A549 (cell line): ENCODE results near the gene CD81. TPM values are rescaled to one million over a fixed set of nuclear protein-coding genes. Genes with fewer than 3 reads are reported as not detected.

Experiments
- ATAC-seq, 2 experiments: fragments of 200-7000 bp in 1 of 2; fragments of >200 bp in 1 of 2; cut with Nextera tagmentation in 1 of 2; cut with Tn5 transposase in 1 of 2; 3 replicates each; pipeline versions ENCODE4 v1.8.0 to v1.9.1; 2018 to 2020; ENCODE audit warnings: mild to moderate bottlenecking in 1 of 2, moderate library complexity in 1 of 2
- CTCF ChIA-PET: fragments of 300-600 bp; sonication (Branson Sonifier 250); formaldehyde crosslinking; extraction: SDS; loops from one replicate; lab custom pipeline; 2021; ENCODE audit warnings: antibody characterized with exemption, inconsistent platforms; lab: Yijun Ruan, JAX
- POLR2A ChIA-PET: fragments of 350-600 bp; formaldehyde crosslinking; extraction: SDS; loops from one replicate; lab custom pipeline; 2021; ENCODE audit warnings: antibody characterized with exemption, inconsistent platforms; lab: Yijun Ruan, JAX
- DNase-seq, 2 experiments: peaks; one replicate each; pipeline versions ENCODE4 v3.0.0 to v3.0.0-alpha.2; 2011 to 2016; ENCODE audit warnings: low read depth in 1 of 2, low spot score in 1 of 2
- FAIRE-seq: peaks from 2 replicates; lab custom pipeline; 2011; peaks lifted over from hg19 to GRCh38; lab: Jason Lieb, UNC
- H3K27ac ChIP-seq, 2 experiments: fragments of >200 bp; sonication (Bioruptor Twin); formaldehyde crosslinking; 3 replicates each; pipeline ENCODE4 v1.5.1; 2016 to 2017
- H3K4me1 ChIP-seq: fragments of >200 bp; sonication (Bioruptor Twin); formaldehyde crosslinking; 3 replicates; pipeline ENCODE4 v1.6.1; 2016
- H3K4me2 ChIP-seq: fragments of >200 bp; sonication (Bioruptor Twin); formaldehyde crosslinking; 3 replicates; pipeline ENCODE4 v1.6.1; 2016
- H3K4me3 ChIP-seq: fragments of >200 bp; sonication (Bioruptor Twin); formaldehyde crosslinking; 3 replicates; pipeline ENCODE4 v1.5.1; 2016
- H3K9me3 ChIP-seq: fragments of >200 bp; sonication (Bioruptor Twin); formaldehyde crosslinking; 3 replicates; pipeline ENCODE4 v1.6.1; 2016
- BCL3 ChIP-seq: fragments of >200 bp; sonication (Bioruptor Twin); formaldehyde crosslinking; IDR thresholded peaks from 3 replicates; pipeline ENCODE4 v1.6.1; 2016
- BHLHE40 ChIP-seq: IDR thresholded peaks from 2 replicates; pipeline ENCODE4 v1.6.1; 2012; ENCODE audit warnings: low read depth, low read length, inconsistent platforms
- ELK1 ChIP-seq: fragments of 150-350 bp; IDR thresholded peaks from 2 replicates; pipeline ENCODE4 v1.6.1; 2014; ENCODE audit warnings: low read depth, mild to moderate bottlenecking, low read length
- EP300 ChIP-seq, 2 experiments: fragments of >200 bp; sonication (Bioruptor Twin); formaldehyde crosslinking; IDR thresholded peaks; 2 replicates in 1 of 2; 3 replicates in 1 of 2; pipeline ENCODE4 v1.6.1; 2016 to 2017
- FOSB ChIP-seq: fragments of 250-450 bp; sonication (Bioruptor Pico); IDR thresholded peaks from 2 replicates; pipeline ENCODE4 v1.5.0; 2020; ENCODE audit warnings: mild to moderate bottlenecking, moderate library complexity
- FOSL2 ChIP-seq, 2 experiments: fragments of 450-650 bp in 1 of 2; fragments of >200 bp in 1 of 2; sonication (Bioruptor Twin) in 1 of 2; formaldehyde crosslinking; IDR thresholded peaks; 2 replicates each; pipeline versions ENCODE4 v1.5.0 to v1.6.1; 2016 to 2020; ENCODE audit warnings: mild to moderate bottlenecking in 1 of 2, moderate library complexity in 1 of 2
- HDAC2 ChIP-seq: fragments of 200-600 bp; sonication (generic); IDR thresholded peaks from 2 replicates; pipeline ENCODE4 v1.6.1; 2016
- HEYL ChIP-seq: fragments of 250-450 bp; sonication (Bioruptor Pico); IDR thresholded peaks from 2 replicates; pipeline ENCODE4 v1.8.0; 2021; ENCODE audit warnings: mild to moderate bottlenecking, moderate library complexity
- HMGXB4 ChIP-seq: fragments of 250-450 bp; sonication (Bioruptor Pico); IDR thresholded peaks from 2 replicates; pipeline ENCODE4 v1.5.0; 2021; ENCODE audit warnings: mild to moderate bottlenecking, moderate library complexity, borderline replicate concordance
- HOXB13 ChIP-seq: fragments of 250-450 bp; sonication (Bioruptor Pico); IDR thresholded peaks from 2 replicates; pipeline ENCODE4 v1.5.0; 2020; ENCODE audit warnings: low read depth, mild to moderate bottlenecking, moderate library complexity
- HOXB5 ChIP-seq: fragments of 250-450 bp; sonication (Bioruptor Pico); IDR thresholded peaks from 2 replicates; pipeline ENCODE4 v1.5.0; 2020; ENCODE audit warnings: mild to moderate bottlenecking, moderate library complexity
- KDM5A ChIP-seq: fragments of 200-600 bp; sonication (generic); IDR thresholded peaks from 2 replicates; pipeline ENCODE4 v1.6.1; 2016; ENCODE audit warnings: antibody characterized with exemption, mild to moderate bottlenecking
- MAX ChIP-seq: IDR thresholded peaks from 2 replicates; pipeline ENCODE4 v1.6.1; 2012
- MYC ChIP-seq: IDR thresholded peaks from 2 replicates; pipeline ENCODE4 v1.6.1; 2012; ENCODE audit warnings: mild to moderate bottlenecking, inconsistent platforms, low read length, improper control_type of control experiment, borderline replicate concordance
- POLR2AphosphoS2 ChIP-seq: conservative IDR thresholded peaks from 2 replicates; pipeline ENCODE4 v1.6.1; 2012; ENCODE audit warnings: low read length, improper control_type of control experiment, inconsistent platforms
- SMC3 ChIP-seq: fragments of >200 bp; sonication (Bioruptor Twin); formaldehyde crosslinking; IDR thresholded peaks from 3 replicates; pipeline ENCODE4 v1.6.1; 2018; ENCODE audit warnings: inconsistent platforms
- SREBF2 ChIP-seq: fragments of 450-650 bp; IDR thresholded peaks from 2 replicates; pipeline ENCODE4 v1.6.1; 2014; ENCODE audit warnings: mild to moderate bottlenecking, moderate library complexity
- USF2 ChIP-seq: fragments of 450-650 bp; IDR thresholded peaks from 2 replicates; pipeline ENCODE4 v1.6.1; 2014; ENCODE audit warnings: antibody characterized with exemption
- ZSCAN20 ChIP-seq: fragments of 250-450 bp; sonication (Bioruptor Pico); IDR thresholded peaks from 2 replicates; pipeline ENCODE4 v1.8.0; 2022; ENCODE audit warnings: mild to moderate bottlenecking, moderate library complexity
- WGBS: methylation state at CpG from one replicate; pipeline ENCODE4 v1.1.6; 2017; ENCODE audit errors: missing lambda C conversion rate; 5-methylcytosine and 5-hydroxymethylcytosine counted together
- polyA plus RNA-seq, 4 experiments: library from polyadenylated mRNA; depleted of rRNA in 3 of 4; stranded (reverse); fragments of >200 nt; fragmentation: RNase III in 1 of 4; extraction: RNeasy Plus Mini Kit Qiagen cat#74134 plus additional on column Dnase treatment in 1 of 4; gene quantifications; 2 replicates in 3 of 4; 3 replicates in 1 of 4; pipeline ENCODE4 v1.2.3, GENCODE V29; 2011 to 2017
- TF ChIP-seq, protein P1 (sequence below): IDR thresholded peaks from 2 replicates; pipeline ENCODE4 v1.6.1; 2012
- TF ChIP-seq, protein P2 (sequence below): fragments of 200-600 bp; sonication (generic); IDR thresholded peaks from 2 replicates; pipeline ENCODE4 v1.6.1; 2016; ENCODE audit warnings: antibody characterized with exemption, mild to moderate bottlenecking, moderate library complexity

CD81 gene
- polyA plus RNA-seq, 2 of the 4 experiments (the other 2 are of a cell fraction): 125 to 247 TPM

- ChIA-PET POLR2A (no interaction called here), CTCF (interaction anchor here (1.1 kb wide), 1 partner anchor 53 kb away, joined by 3 read pairs; no protein-coding TSS in a partner anchor)
- TF ChIP-seq HEYL (CRISPR knock-in tag) (no peak), HMGXB4 (CRISPR knock-in tag) (no peak)
- TF ChIP-seq, protein P1, sequence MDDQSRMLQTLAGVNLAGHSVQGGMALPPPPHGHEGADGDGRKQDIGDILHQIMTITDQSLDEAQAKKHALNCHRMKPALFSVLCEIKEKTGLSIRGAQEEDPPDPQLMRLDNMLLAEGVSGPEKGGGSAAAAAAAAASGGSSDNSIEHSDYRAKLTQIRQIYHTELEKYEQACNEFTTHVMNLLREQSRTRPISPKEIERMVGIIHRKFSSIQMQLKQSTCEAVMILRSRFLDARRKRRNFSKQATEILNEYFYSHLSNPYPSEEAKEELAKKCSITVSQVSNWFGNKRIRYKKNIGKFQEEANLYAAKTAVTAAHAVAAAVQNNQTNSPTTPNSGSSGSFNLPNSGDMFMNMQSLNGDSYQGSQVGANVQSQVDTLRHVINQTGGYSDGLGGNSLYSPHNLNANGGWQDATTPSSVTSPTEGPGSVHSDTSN: no peak
- ATAC-seq (no peak), DNase-seq (no peak), FAIRE-seq (no peak)
- Histone ChIP-seq H3K4me1 (no peaks in the 10 kb centered on the region), H3K27ac (no peak overlapping the region), H3K9me3 (no peaks in the 10 kb centered on the region), H3K4me2 (no peak overlapping the region), H3K4me3 (no peak overlapping the region)
- 63% methylated on average over 11 of the region's 11 CpGs for WGBS
Observed at GRCh38 chr11:2358754-2359442, 18.2 kb upstream of the CD81 start.

DNA sequence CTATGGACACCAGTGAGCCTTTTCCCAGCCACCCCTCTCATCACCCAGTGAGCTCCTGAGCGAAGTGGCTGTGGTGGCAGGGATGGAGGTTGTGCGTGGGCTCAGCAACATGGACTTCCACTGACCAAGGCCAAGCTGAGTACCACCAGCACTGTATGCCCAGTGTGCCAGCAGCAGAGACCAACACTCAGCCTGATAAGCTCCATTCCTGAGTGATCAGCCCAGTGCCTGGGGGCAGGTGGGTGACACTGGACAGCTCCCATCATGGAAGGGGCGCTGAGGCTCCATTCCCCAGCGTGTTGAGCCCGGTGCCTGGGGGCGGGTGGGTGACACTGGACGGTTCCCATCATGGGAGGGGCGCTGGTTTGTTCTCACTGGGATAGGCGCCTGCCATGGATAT, 17.6 kb upstream of the CD81 start:
- ChIA-PET CTCF (no interaction called here), POLR2A (no interaction called here)
- Histone ChIP-seq H3K4me2 (no peak overlapping the region), H3K4me3 (no peak overlapping the region), H3K9me3 (no peaks in the 10 kb centered on the region), H3K27ac (no peak overlapping the region), H3K4me1 (no peaks in the 10 kb centered on the region)
- DNase-seq: no peak
- FAIRE-seq: no peak
- 0 out of 6 replicates have a peak, but pooled peaks of 1 of the 2 experiments have one; percentile 16 for ATAC-seq
- 34% methylated on average over 9 of the region's 9 CpGs for WGBS
- TF ChIP-seq MYC (no peak), FOSL2 (IDR thresholded peaks at IDR 0.05) (no peak), FOSL2 (CRISPR knock-in tag; IDR thresholded peaks at IDR 0.05) (no peak), HDAC2 (no peak), POLR2AphosphoS2 (no peak), ELK1 (no peak), BCL3 (no peak), HOXB5 (CRISPR knock-in tag) (no peak), HOXB13 (CRISPR knock-in tag) (no peak), ZSCAN20 (no peak), BHLHE40 (no peak), EP300 (IDR thresholded peaks at IDR 0.05) (no peak), USF2 (no peak), KDM5A (no peak), SREBF2 (no peak), MAX (no peak), FOSB (CRISPR knock-in tag) (no peak), SMC3 (no peak)
- TF ChIP-seq, protein P2, sequence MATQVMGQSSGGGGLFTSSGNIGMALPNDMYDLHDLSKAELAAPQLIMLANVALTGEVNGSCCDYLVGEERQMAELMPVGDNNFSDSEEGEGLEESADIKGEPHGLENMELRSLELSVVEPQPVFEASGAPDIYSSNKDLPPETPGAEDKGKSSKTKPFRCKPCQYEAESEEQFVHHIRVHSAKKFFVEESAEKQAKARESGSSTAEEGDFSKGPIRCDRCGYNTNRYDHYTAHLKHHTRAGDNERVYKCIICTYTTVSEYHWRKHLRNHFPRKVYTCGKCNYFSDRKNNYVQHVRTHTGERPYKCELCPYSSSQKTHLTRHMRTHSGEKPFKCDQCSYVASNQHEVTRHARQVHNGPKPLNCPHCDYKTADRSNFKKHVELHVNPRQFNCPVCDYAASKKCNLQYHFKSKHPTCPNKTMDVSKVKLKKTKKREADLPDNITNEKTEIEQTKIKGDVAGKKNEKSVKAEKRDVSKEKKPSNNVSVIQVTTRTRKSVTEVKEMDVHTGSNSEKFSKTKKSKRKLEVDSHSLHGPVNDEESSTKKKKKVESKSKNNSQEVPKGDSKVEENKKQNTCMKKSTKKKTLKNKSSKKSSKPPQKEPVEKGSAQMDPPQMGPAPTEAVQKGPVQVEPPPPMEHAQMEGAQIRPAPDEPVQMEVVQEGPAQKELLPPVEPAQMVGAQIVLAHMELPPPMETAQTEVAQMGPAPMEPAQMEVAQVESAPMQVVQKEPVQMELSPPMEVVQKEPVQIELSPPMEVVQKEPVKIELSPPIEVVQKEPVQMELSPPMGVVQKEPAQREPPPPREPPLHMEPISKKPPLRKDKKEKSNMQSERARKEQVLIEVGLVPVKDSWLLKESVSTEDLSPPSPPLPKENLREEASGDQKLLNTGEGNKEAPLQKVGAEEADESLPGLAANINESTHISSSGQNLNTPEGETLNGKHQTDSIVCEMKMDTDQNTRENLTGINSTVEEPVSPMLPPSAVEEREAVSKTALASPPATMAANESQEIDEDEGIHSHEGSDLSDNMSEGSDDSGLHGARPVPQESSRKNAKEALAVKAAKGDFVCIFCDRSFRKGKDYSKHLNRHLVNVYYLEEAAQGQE: no peak
